Muscle of leg (tissue), 11 donors: ENCODE data around the gene RICTOR. TPM values are rescaled to one million over a fixed set of nuclear protein-coding genes. Genes with fewer than 3 reads are reported as not detected.

ENCODE experiments used
- DNase-seq: peaks from one replicate; pipeline ENCODE4 v3.0.0; 2013
- H3K27ac ChIP-seq: one replicate; pipeline ENCODE4 v1.5.1; 2013; ENCODE audit warnings: mild to moderate bottlenecking, low read length, control low read depth
- H3K27me3 ChIP-seq: one replicate; pipeline ENCODE4 v1.6.1; 2013; ENCODE audit warnings: low read length; ENCODE audit not compliant: control insufficient read depth, insufficient read depth
- H3K36me3 ChIP-seq: one replicate; pipeline ENCODE4 v1.6.1; 2013; ENCODE audit warnings: low read length; ENCODE audit not compliant: control insufficient read depth, insufficient read depth
- H3K4me1 ChIP-seq: one replicate; pipeline ENCODE4 v1.6.1; 2013; ENCODE audit warnings: low read length; ENCODE audit not compliant: control insufficient read depth, insufficient read depth
- H3K4me3 ChIP-seq: one replicate; pipeline ENCODE4 v1.5.1; 2013; ENCODE audit warnings: low read length, control low read depth
- H3K9me3 ChIP-seq: replicated peaks from 2 replicates; pipeline ENCODE4 v1.6.1; 2013; ENCODE audit warnings: low read depth, low read length; ENCODE audit not compliant: control insufficient read depth
- WGBS: methylation state at CpG from one replicate; pipeline ENCODE4 v1.1.5; 2013; ENCODE audit warnings: missing lambda C conversion rate; ENCODE audit not compliant: insufficient coverage; 5-methylcytosine and 5-hydroxymethylcytosine counted together
- polyA plus RNA-seq, 8 donors: library from polyadenylated mRNA; unstranded; fragments of 120-200 nt; gene quantifications; one replicate each; pipeline versions ENCODE4 v1.2.1 to v1.2.3, GENCODE V29; 2013; ENCODE audit warnings: inconsistent platforms in 1 of 8, low replicate concordance in 1 of 8; ENCODE audit not compliant: insufficient read length in 8 of 8, insufficient read depth in 1 of 8
- total RNA-seq: library from RNA; stranded (reverse); fragments of 120-200 nt; gene quantifications from one replicate; pipeline ENCODE4 v1.2.4, GENCODE V29; 2013

RICTOR gene
- total and polyA plus RNA-seq, 9 donors: 9.0 to 22.6 (median 12.3) TPM

- Histone ChIP-seq H3K36me3 (no peaks in the 10 kb centered on the region), H3K27ac (no peak overlapping the region), H3K27me3 (no peaks in the 10 kb centered on the region), H3K9me3 (peaks cover 2% of the 10 kb centered on the region), H3K4me1 (peaks cover 3% of the 10 kb centered on the region), H3K4me3 (no peak overlapping the region)
- DNase-seq: no peak
- WGBS: no CpG with 5 or more reads among the region's 1 CpG
Measured at GRCh38 chr5:39093352-39093751, 19.2 kb upstream of the RICTOR start.

GRCh38 chr5:39092581-39093351 lies 18.6 kb upstream of the RICTOR start:
- Histone ChIP-seq H3K27ac (no peak overlapping the region), H3K27me3 (no peaks in the 10 kb centered on the region), H3K36me3 (no peaks in the 10 kb centered on the region), H3K4me3 (no peak overlapping the region), H3K9me3 (peaks cover 2% of the 10 kb centered on the region), H3K4me1 (peaks cover 3% of the 10 kb centered on the region)
- no peak for DNase-seq
- 33% methylated on average over 1 of the region's 4 CpGs for WGBS

GRCh38 chr5:39091940-39092580 lies 17.9 kb upstream of the RICTOR start:
- no peak for DNase-seq
- H3K36me3 ChIP-seq: no peaks in the 10 kb centered on the region
- peaks cover 3% of the 10 kb centered on the region for H3K4me1 ChIP-seq
- no peak overlapping the region for H3K27ac ChIP-seq
- H3K9me3 ChIP-seq: peaks cover 2% of the 10 kb centered on the region
- no peaks in the 10 kb centered on the region for H3K27me3 ChIP-seq
- 94% methylated on average over 3 of the region's 7 CpGs for WGBS
- H3K4me3 ChIP-seq: no peak overlapping the region

- no peak overlapping the region for H3K27ac ChIP-seq
- WGBS: no CpG with 5 or more reads among the region's 1 CpG
- no peak for DNase-seq
Measured at GRCh38 chr5:39083968-39084367, 9.8 kb upstream of the RICTOR start.

GRCh38 chr5:39082995-39083394 lies 8.8 kb upstream of the RICTOR start:
- no peaks in the 10 kb centered on the region for H3K4me1 ChIP-seq
- WGBS: no CpG with 5 or more reads among the region's 3 CpGs
- no peak overlapping the region for H3K27ac ChIP-seq
- no peak overlapping the region for H3K4me3 ChIP-seq
- no peaks in the 10 kb centered on the region for H3K27me3 ChIP-seq
- no peaks in the 10 kb centered on the region for H3K9me3 ChIP-seq
- no peaks in the 10 kb centered on the region for H3K36me3 ChIP-seq
- no peak for DNase-seq

More at GRCh38 chr5:39083968-39084367, 9.8 kb upstream of the RICTOR start:
- no peaks in the 10 kb centered on the region for H3K27me3 ChIP-seq
- no peaks in the 10 kb centered on the region for H3K4me1 ChIP-seq
- no peak overlapping the region for H3K4me3 ChIP-seq
- no peaks in the 10 kb centered on the region for H3K9me3 ChIP-seq
- H3K36me3 ChIP-seq: no peaks in the 10 kb centered on the region

- WGBS: 8% methylated on average over 1 of the region's 3 CpGs
- Histone ChIP-seq H3K4me3 (no peak overlapping the region), H3K27me3 (no peaks in the 10 kb centered on the region), H3K4me1 (no peaks in the 10 kb centered on the region), H3K36me3 (no peaks in the 10 kb centered on the region), H3K27ac (no peak overlapping the region), H3K9me3 (no peaks in the 10 kb centered on the region)
- DNase-seq: peak; percentile 39
Measured at GRCh38 chr5:39080597-39081204, 6.5 kb upstream of the RICTOR start.

GRCh38 chr5:39080168-39080567 lies 6.0 kb upstream of the RICTOR start:
- Histone ChIP-seq H3K4me1 (no peaks in the 10 kb centered on the region), H3K9me3 (no peaks in the 10 kb centered on the region), H3K4me3 (no peak overlapping the region), H3K27me3 (no peaks in the 10 kb centered on the region), H3K27ac (no peak overlapping the region), H3K36me3 (no peaks in the 10 kb centered on the region)
- no CpG with 5 or more reads among the region's 2 CpGs for WGBS
- no peak for DNase-seq

GRCh38 chr5:39079147-39079546 lies 4.9 kb upstream of the RICTOR start:
- Histone ChIP-seq H3K27ac (no peak overlapping the region), H3K4me3 (no peak overlapping the region), H3K4me1 (no peaks in the 10 kb centered on the region), H3K27me3 (no peaks in the 10 kb centered on the region), H3K36me3 (no peaks in the 10 kb centered on the region), H3K9me3 (no peaks in the 10 kb centered on the region)
- WGBS: no CpG with 5 or more reads among the region's 2 CpGs
- no peak for DNase-seq

GRCh38 chr5:39076757-39077728 lies 2.8 kb upstream of the RICTOR start:
- no CpG with 5 or more reads among the region's 6 CpGs for WGBS
- no peak overlapping the region for H3K4me3 ChIP-seq

More at GRCh38 chr5:39076757-39077728, 2.8 kb upstream of the RICTOR start:
- DNase-seq: peak; percentile 43
- Histone ChIP-seq H3K36me3 (no peaks in the 10 kb centered on the region), H3K27ac (no peak overlapping the region), H3K4me1 (no peaks in the 10 kb centered on the region), H3K9me3 (no peaks in the 10 kb centered on the region), H3K27me3 (no peaks in the 10 kb centered on the region)
